Endothelial cell of umbilical vein (primary cell): ENCODE results near the gene BBX. TPM values are rescaled to one million over a fixed set of nuclear protein-coding genes. Genes with fewer than 3 reads are reported as not detected.

ENCODE experiments used
- BruUV-seq: library from RNA; stranded (reverse); fragments of 400-500 nt; replicated peaks from 2 replicates; lab custom pipeline; 2021; lab: Mats Ljungman, UMichigan
- CTCF ChIA-PET: fragments of 300-600, 350-600 bp; sonication (Branson Sonifier 250); formaldehyde crosslinking; loops from one replicate; lab custom pipeline; 2021; ENCODE audit warnings: antibody characterized with exemption, inconsistent platforms; lab: Charles Lee
- POLR2A ChIA-PET: fragments of 300-600, 350-600 bp; sonication (Branson Sonifier 250); formaldehyde crosslinking; loops from one replicate; lab custom pipeline; 2021; ENCODE audit warnings: antibody characterized with exemption, inconsistent platforms; lab: Charles Lee
- DNase-seq: peaks from one replicate; pipeline ENCODE4 v3.0.0-alpha.2; 2011; ENCODE audit warnings: low read depth, low spot score
- FAIRE-seq: peaks from 2 replicates; lab custom pipeline; 2011; peaks lifted over from hg19 to GRCh38; lab: Jason Lieb, UNC
- H2AFZ ChIP-seq: 2 replicates; pipeline ENCODE4 v1.6.0; 2012; ENCODE audit warnings: low read depth, low read length, control low read depth, inconsistent platforms
- H3K27ac ChIP-seq: 2 replicates; pipeline ENCODE4 v1.5.1; 2011; ENCODE audit warnings: low read depth, mild to moderate bottlenecking, control low read depth, low read length, moderate library complexity; ENCODE audit not compliant: insufficient read depth
- H3K27me3 ChIP-seq, 2 experiments: 2 replicates each; pipeline versions ENCODE4 v1.6.0 to v1.6.1; 2011; ENCODE audit warnings: low read length in 2 of 2, mixed read lengths in 1 of 2; ENCODE audit not compliant: control insufficient read depth in 2 of 2, insufficient read depth in 2 of 2
- H3K36me3 ChIP-seq, 2 experiments: 2 replicates in 1 of 2; 3 replicates in 1 of 2; pipeline ENCODE4 v1.5.1; 2011; ENCODE audit warnings: low read length in 2 of 2, mild to moderate bottlenecking in 1 of 2, moderate library complexity in 1 of 2; ENCODE audit not compliant: control insufficient read depth in 2 of 2, insufficient read depth in 2 of 2; ENCODE audit errors: extremely low read depth in 1 of 2
- H3K4me1 ChIP-seq: 3 replicates; pipeline ENCODE4 v1.5.1; 2011; ENCODE audit warnings: mild to moderate bottlenecking, low read length; ENCODE audit not compliant: control insufficient read depth, insufficient read depth; ENCODE audit errors: extremely low read depth
- H3K4me2 ChIP-seq: 2 replicates; pipeline ENCODE4 v1.6.1; 2011; ENCODE audit warnings: low read length, control low read depth, mixed read lengths; ENCODE audit not compliant: insufficient read depth
- H3K4me3 ChIP-seq, 3 experiments: fragments of 200-600 bp in 1 of 3; sonication (generic), shearing (Covaris generic) in 1 of 3; replicated peaks in 1 of 3; 2 replicates each; pipeline ENCODE4 v1.5.1; 2011 to 2016; ENCODE audit warnings: control low read depth in 3 of 3, low read length in 3 of 3, mild to moderate bottlenecking in 2 of 3, inconsistent platforms in 1 of 3, low read depth in 1 of 3, moderate library complexity in 1 of 3; ENCODE audit not compliant: insufficient read depth in 1 of 3
- H3K79me2 ChIP-seq: 2 replicates; pipeline ENCODE4 v1.6.0; 2012; ENCODE audit warnings: low read length, inconsistent platforms; ENCODE audit not compliant: control insufficient read depth, insufficient read depth
- H3K9ac ChIP-seq: replicated peaks from 2 replicates; pipeline ENCODE3; 2011; ENCODE audit warnings: low read length, control low read depth; ENCODE audit not compliant: insufficient read depth; ENCODE audit errors: extremely low read depth
- H3K9me1 ChIP-seq: replicated peaks from 3 replicates; pipeline ENCODE4 v1.6.0; 2011; ENCODE audit warnings: mild to moderate bottlenecking, low read length; ENCODE audit not compliant: control insufficient read depth, insufficient read depth; ENCODE audit errors: extremely low read depth
- H3K9me3 ChIP-seq: replicated peaks from 2 replicates; pipeline ENCODE4 v1.5.1; 2012; ENCODE audit warnings: low read length, inconsistent platforms; ENCODE audit not compliant: control insufficient read depth, insufficient read depth
- H4K20me1 ChIP-seq: replicated peaks from 2 replicates; pipeline ENCODE3; 2011; ENCODE audit warnings: mild to moderate bottlenecking, low read length; ENCODE audit not compliant: control insufficient read depth, insufficient read depth; ENCODE audit errors: extremely low read depth
- CTCF ChIP-seq, 2 donors: IDR thresholded peaks; 1 replicate in 1 of 2; 2 replicates in 1 of 2; pipeline ENCODE4 v1.5.1; 2011; ENCODE audit warnings: low read length in 2 of 2, mild to moderate bottlenecking in 2 of 2, moderate library complexity in 2 of 2, control low read depth in 1 of 2, inconsistent platforms in 1 of 2, low read depth in 1 of 2; ENCODE audit not compliant: insufficient read depth in 1 of 2; ENCODE audit errors: extremely low read depth in 1 of 2
- EZH2 ChIP-seq: IDR thresholded peaks from 2 replicates; pipeline ENCODE4 v1.6.1; 2012; ENCODE audit warnings: borderline replicate concordance, low read depth, mild to moderate bottlenecking, moderate library complexity, low read length, inconsistent platforms; ENCODE audit not compliant: severe bottlenecking
- FOS ChIP-seq: IDR thresholded peaks from 2 replicates; pipeline ENCODE4 v1.6.1; 2011; ENCODE audit warnings: mild to moderate bottlenecking, low read length, moderate library complexity, borderline replicate concordance; ENCODE audit not compliant: insufficient read depth
- GATA2 ChIP-seq: IDR thresholded peaks from 2 replicates; pipeline ENCODE4 v1.7.0; 2011; ENCODE audit warnings: low read depth, mild to moderate bottlenecking, moderate library complexity, mixed read lengths, low read length; ENCODE audit not compliant: insufficient read length, insufficient read depth
- JUN ChIP-seq: IDR thresholded peaks from 2 replicates; pipeline ENCODE4 v1.6.1; 2011; ENCODE audit warnings: borderline replicate concordance, low read depth; ENCODE audit not compliant: insufficient read length, insufficient read depth
- MAX ChIP-seq: IDR thresholded peaks from 2 replicates; pipeline ENCODE4 v1.6.1; 2011; ENCODE audit not compliant: insufficient read depth, insufficient read length
- MYC ChIP-seq: IDR thresholded peaks from one replicate; pipeline ENCODE4 v1.6.1; 2011; ENCODE audit warnings: mild to moderate bottlenecking, low read depth, low read length
- POLR2A ChIP-seq: IDR thresholded peaks from 2 replicates; pipeline ENCODE4 v1.6.1; 2012; ENCODE audit warnings: low read depth, mild to moderate bottlenecking, control low read depth, low read length
- POLR2AphosphoS5 ChIP-seq: IDR thresholded peaks from 2 replicates; pipeline ENCODE4 v1.6.1; 2012; ENCODE audit warnings: low read depth, mild to moderate bottlenecking, control low read depth, low read length, moderate library complexity; ENCODE audit not compliant: insufficient read depth
- dilution Hi-C: fragments of 300-500 bp; cut with MboI; formaldehyde crosslinking; loops from one replicate; pipeline ENCODE4 v1.15.0; 2019; ENCODE audit warnings: low sequenced_read_pairs; ENCODE audit not compliant: extremely low pct_ligation_motif_present
- intact Hi-C: fragments of 100-400 bp; cut with micrococcal nuclease; formaldehyde crosslinking; loops from one replicate; pipeline ENCODE4 v1.10.0; 2022
- polyA plus RNA-seq, 4 experiments: library from polyadenylated mRNA; depleted of rRNA in 3 of 4; stranded (reverse) in 3 of 4; unstranded in 1 of 4; fragments of >200 nt; gene quantifications; 2 replicates each; pipeline versions ENCODE4 v1.2.1 to v1.2.3, GENCODE V29; 2011 to 2012; ENCODE audit warnings: missing spikeins in 1 of 4
- total RNA-seq: library from RNA; stranded (reverse); gene quantifications from 2 replicates; pipeline ENCODE4 v1.2.3, GENCODE V29; 2021

BBX gene
- total and polyA plus RNA-seq, 2 donors (not counting 3 experiments of a cell fraction or from before 2014, with no cell fraction given): 21.4 to 43.4 TPM

GRCh38 chr3:107813026-107813425 lies 290.3 kb downstream of the BBX start:
- no peaks in the 10 kb centered on the region for H3K9me1 ChIP-seq
- H3K36me3 ChIP-seq: peaks cover 0 to 4% of the 10 kb centered on the region in 2 experiments
- H3K27ac ChIP-seq: no peak overlapping the region
- no peak for TF ChIP-seq GATA2
- no peak for TF ChIP-seq JUN
- TF ChIP-seq MAX: no peak
- TF ChIP-seq POLR2AphosphoS5: no peak
- no peak for TF ChIP-seq MYC
- no peak for TF ChIP-seq EZH2
- no peak for TF ChIP-seq FOS
- TF ChIP-seq CTCF (IDR thresholded peaks at IDR 0.05; ENCODE audit: extremely low read depth in 1 of 2, insufficient read depth in 1 of 2, low read depth in 1 of 2, low read length in 2 of 2): no peak
- TF ChIP-seq POLR2A: no peak
- H4K20me1 ChIP-seq: no peaks in the 10 kb centered on the region
- DNase-seq (no peak), FAIRE-seq (no peak)
- H3K27me3 ChIP-seq: no peaks in the 10 kb centered on the region
- H2AFZ ChIP-seq: no peak overlapping the region
- H3K79me2 ChIP-seq: no peaks in the 10 kb centered on the region
- ChIA-PET POLR2A (no interaction called here), CTCF (interaction anchor here (1.1 kb wide), 1 partner anchor 665 kb away, joined by 3 read pairs; no protein-coding TSS in a partner anchor)
- no peak overlapping the region for H3K4me3 ChIP-seq
- H3K9me3 ChIP-seq: no peaks in the 10 kb centered on the region
- H3K4me2 ChIP-seq: no peak overlapping the region
- no peak overlapping the region for H3K9ac ChIP-seq
- dilution Hi-C loops (no loop called here), intact Hi-C loops (no loop called here)
- H3K4me1 ChIP-seq: no peaks in the 10 kb centered on the region
- no TSS peak for BruUV-seq
